ENCODE measurements around the gene MAP2K5. TPM values are rescaled to one million over a fixed set of nuclear protein-coding genes. Genes with fewer than 3 reads are reported as not detected.

MAP2K5 gene
- total RNA-seq, 2 donors from 2014 or later = 10.7 to 15.7 TPM

GRCh38 chr15:67781061-67781460 lies 238.6 kb downstream of the MAP2K5 start:
- H3K4me3 ChIP-seq = no peak overlapping the region
- no peak for DNase-seq (ENCODE audit: low spot score)
- H3K9me3 ChIP-seq = no peaks in the 10 kb centered on the region
- TF ChIP-seq POLR2A (IDR thresholded peaks at IDR 0.05) (no peak), CTCF (IDR thresholded peaks at IDR 0.05) (no peak), POLR2AphosphoS5 (IDR thresholded peaks at IDR 0.05) (no peak)
- intact Hi-C loops (cut with DNase I) = no loop called here
- H3K27ac ChIP-seq = no peak overlapping the region
- no peaks in the 10 kb centered on the region for H3K27me3 ChIP-seq (replicated peaks; ENCODE audit: insufficient read depth)
- no peaks in the 10 kb centered on the region for H3K4me1 ChIP-seq (replicated peaks)
- H3K36me3 ChIP-seq = no peaks in the 10 kb centered on the region
- 83% methylated on average over 3 of the region's 3 CpGs for WGBS

DNA sequence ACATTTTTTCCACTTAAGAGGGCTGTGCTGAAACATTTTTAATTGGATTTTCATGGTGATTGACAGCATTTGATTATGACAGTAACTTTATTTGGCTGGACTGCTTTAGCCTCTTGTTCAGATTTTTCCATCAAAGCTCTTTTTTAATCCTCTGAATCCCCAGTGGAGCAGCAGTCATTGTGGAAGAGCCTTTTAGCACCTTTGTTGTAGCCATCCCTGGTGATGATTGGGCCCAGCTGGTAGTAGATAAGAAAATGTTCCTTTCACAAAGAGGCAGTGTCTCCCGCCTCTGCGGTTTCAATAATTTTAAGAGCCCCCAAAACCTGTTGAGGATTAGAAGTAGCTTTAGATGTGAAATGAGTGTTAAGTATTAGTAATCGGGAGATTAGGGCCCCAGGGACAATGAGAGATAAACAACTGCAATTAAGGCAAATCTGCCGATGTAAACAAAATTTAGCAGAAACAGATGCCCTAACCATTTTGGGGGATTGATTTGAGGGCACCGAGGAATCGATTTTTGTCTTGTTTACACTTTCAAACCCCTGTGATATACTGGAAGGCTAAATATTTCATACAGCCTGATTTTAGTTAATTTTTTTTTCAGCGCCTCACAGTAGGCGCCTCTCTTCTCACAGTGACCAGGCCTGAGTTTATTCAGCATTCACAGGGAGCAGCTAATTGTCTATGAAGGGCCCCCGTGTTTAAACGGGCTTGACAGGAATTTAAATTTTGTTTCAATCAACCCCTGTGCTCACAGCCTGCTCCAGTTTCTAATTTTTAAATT lies 239.6 kb downstream of the MAP2K5 start:
- H3K27me3 ChIP-seq (replicated peaks; ENCODE audit: insufficient read depth) = no peaks in the 10 kb centered on the region
- intact Hi-C loops (cut with DNase I) = no loop called here
- 86% methylated on average over 10 of the region's 10 CpGs for WGBS

DNA sequence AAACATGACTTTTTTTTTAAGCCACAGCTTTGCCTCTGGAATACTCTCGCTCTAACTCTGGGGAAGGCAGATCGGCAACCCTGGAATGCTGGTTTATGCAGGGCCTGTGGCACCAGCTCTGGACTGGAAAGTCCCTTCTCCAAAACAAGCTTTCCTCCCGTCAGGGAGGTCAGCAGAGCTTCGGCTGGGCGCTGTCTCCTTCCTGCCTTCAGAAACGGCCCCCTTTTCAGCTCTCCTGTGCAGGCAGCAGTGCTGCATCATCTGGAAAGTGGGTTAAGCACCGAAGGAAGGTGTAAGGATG lies 240.1 kb downstream of the MAP2K5 start:
- TF ChIP-seq POLR2A (IDR thresholded peaks at IDR 0.05) = no peak
- no peak for TF ChIP-seq CTCF (IDR thresholded peaks at IDR 0.05)
- no peak for TF ChIP-seq POLR2AphosphoS5 (IDR thresholded peaks at IDR 0.05)
- intact Hi-C loops (cut with DNase I) = no loop called here
- Histone ChIP-seq H3K27ac (no peak overlapping the region), H3K27me3 (replicated peaks; ENCODE audit: insufficient read depth) (no peaks in the 10 kb centered on the region), H3K36me3 (no peaks in the 10 kb centered on the region), H3K4me1 (replicated peaks) (no peaks in the 10 kb centered on the region), H3K4me3 (no peak overlapping the region), H3K9me3 (no peaks in the 10 kb centered on the region)
- 74% methylated on average over 7 of the region's 7 CpGs for WGBS
- DNase-seq (ENCODE audit: low spot score) = no peak

More for the DNA sequence above, 239.6 kb downstream of the MAP2K5 start:
- Histone ChIP-seq H3K36me3 (no peaks in the 10 kb centered on the region), H3K4me1 (replicated peaks) (no peaks in the 10 kb centered on the region), H3K27ac (no peak overlapping the region), H3K4me3 (no peak overlapping the region), H3K9me3 (no peaks in the 10 kb centered on the region)
- no peak for DNase-seq (ENCODE audit: low spot score)
- TF ChIP-seq POLR2AphosphoS5 (IDR thresholded peaks at IDR 0.05) = no peak
- TF ChIP-seq POLR2A (IDR thresholded peaks at IDR 0.05) = no peak
- TF ChIP-seq CTCF (IDR thresholded peaks at IDR 0.05) = no peak

- Histone ChIP-seq H3K4me1 (replicated peaks) (no peaks in the 10 kb centered on the region), H3K36me3 (no peaks in the 10 kb centered on the region), H3K27ac (no peak overlapping the region), H3K27me3 (replicated peaks; ENCODE audit: insufficient read depth) (no peaks in the 10 kb centered on the region), H3K4me3 (no peak overlapping the region), H3K9me3 (no peaks in the 10 kb centered on the region)
- WGBS = 81% methylated on average over 7 of the region's 7 CpGs
- intact Hi-C loops (cut with DNase I) = no loop called here
- TF ChIP-seq CTCF (IDR thresholded peaks at IDR 0.05) = no peak
- no peak for TF ChIP-seq POLR2A (IDR thresholded peaks at IDR 0.05)
- TF ChIP-seq POLR2AphosphoS5 (IDR thresholded peaks at IDR 0.05) = no peak
- DNase-seq (ENCODE audit: low spot score) = no peak
These were observed 240.8 kb downstream of the MAP2K5 start for GRCh38 chr15:67783303-67783702.

DNA sequence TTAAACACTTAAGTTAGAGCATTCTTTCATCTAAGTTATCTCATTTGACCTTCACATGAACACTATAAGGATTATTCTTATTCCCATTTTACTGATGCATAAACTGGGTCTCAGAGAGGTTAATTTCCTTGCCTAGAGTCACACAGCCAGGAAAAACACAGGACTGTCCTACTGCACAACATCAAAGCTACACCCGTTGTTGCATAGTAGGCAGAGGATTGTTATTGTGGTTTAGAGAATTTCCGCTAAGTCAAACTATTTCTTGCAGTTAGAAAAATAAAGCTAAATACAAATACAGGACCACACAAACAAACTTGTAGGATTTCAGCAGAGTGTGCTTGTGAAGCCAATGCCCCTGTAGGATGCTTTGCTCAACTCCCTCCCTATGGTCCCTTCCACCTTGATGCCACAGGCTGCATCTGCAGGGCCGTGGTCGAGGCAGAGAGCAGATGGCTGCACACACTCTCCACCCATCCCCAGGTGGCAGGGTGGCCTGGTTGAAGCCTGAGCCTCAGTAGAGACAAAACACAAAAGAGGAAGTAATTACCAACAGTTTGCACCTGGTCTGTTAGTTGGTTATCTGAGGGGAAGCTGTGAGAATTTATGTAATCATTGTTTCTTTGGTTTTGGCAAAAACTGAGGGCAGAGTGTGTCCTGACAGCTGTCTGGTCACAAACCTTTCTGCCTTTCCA lies 241.7 kb downstream of the MAP2K5 start:
- no peak overlapping the region for H3K4me3 ChIP-seq
- no peaks in the 10 kb centered on the region for H3K27me3 ChIP-seq (replicated peaks; ENCODE audit: insufficient read depth)
- no peak for TF ChIP-seq POLR2AphosphoS5 (IDR thresholded peaks at IDR 0.05)
- 93% methylated on average over 4 of the region's 4 CpGs for WGBS
- no peaks in the 10 kb centered on the region for H3K4me1 ChIP-seq (replicated peaks)
- H3K36me3 ChIP-seq = no peaks in the 10 kb centered on the region
- DNase-seq (ENCODE audit: low spot score) = no peak
- intact Hi-C loops (cut with DNase I) = no loop called here
- no peaks in the 10 kb centered on the region for H3K9me3 ChIP-seq
- no peak overlapping the region for H3K27ac ChIP-seq
